ENCODE measurements around the gene COG7.
"Not testable (repeated sequence)": the region's sequence is repeated elsewhere in the genome, so short reads cannot be mapped to it uniquely, and the experiment has no call there.

Gene COG7

DNA sequence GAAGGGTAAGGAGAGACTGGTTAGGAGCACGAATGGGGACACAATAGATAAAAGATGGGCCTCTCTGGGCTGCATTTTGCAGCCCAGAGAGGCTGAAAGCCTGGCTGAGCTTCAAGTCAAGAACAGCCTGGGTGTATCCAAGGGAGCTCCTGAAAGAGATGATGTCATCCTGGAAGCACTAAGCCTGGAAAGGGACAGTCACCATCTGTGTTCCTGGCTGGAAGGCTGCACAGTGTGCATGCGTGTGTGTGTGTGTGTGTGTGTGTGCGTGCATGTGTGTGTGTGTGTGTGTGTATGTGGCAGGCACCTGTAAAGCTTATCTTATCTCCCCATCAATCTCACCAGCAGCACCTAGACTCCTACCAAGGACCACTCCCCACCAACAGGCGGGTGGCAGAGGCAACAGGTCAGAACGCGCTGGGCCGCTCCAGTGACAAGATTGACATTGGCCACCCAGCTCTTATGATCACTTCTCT, 44.1 kb downstream of the COG7 start:
- no peak for DNase-seq (ENCODE audit: low read depth)

DNA sequence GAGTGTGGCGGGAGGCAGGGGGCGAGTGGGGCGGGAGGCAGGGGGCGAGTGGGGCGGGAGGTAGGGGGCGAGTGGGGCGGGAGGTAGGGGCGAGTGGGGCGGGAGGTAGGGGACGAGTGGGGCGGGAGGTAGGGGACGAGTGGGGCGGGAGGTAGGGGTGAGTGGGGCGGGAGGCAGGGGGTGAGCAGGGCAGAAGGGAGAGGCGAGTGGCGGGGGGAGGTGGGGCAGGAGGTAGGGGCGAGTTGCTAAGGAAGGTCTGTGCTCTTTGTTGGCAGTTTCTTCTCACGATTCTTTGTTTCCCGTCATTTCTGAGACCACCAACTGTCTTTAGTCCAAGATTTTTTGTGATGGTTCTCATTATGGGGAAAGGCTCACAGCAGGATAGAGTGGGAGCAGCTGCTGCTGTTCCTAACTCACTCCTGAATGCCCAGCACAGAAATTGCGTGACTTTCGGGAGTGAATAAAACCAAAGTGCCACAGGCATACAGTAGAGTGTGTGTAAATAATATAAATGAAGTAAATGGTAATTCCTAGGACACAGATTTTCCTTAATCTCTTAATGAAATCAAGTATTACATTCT, 44.7 kb downstream of the COG7 start:
- no peak for DNase-seq (ENCODE audit: low read depth)

DNA sequence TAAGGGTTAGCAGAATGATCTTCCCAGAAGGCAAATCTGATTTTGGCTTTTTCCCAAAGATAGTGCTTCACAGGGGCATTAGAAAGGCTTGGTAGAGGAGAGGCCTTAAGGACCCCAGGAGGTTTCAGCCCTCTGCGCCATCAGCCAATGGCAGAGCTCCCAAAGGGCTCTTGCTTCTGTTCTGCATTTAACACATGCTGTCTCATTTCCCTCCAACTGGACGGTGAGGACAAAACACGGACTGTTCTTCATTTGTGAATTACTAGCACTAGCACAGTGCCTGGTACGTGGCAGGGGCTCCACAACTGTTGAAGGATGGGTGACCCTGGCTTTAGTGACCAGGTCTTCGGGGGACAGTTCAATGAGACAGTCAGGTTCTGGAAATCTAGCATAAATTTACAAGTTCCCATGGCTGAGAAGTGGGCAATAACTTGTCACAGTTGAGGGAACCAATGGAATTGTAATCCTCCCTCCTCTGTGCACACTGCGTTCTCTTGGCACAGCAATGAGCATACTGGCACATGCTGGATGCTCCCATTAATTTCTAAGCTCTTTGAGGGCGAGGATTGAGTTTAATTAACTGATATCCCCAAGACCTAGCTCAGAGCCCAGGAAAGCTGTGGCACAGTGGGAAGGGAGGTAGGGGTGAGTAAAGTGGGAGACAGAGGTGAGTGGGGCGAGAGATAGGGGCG, 45.4 kb downstream of the COG7 start:
- DNase-seq (ENCODE audit: low read depth), result no peak

DNA sequence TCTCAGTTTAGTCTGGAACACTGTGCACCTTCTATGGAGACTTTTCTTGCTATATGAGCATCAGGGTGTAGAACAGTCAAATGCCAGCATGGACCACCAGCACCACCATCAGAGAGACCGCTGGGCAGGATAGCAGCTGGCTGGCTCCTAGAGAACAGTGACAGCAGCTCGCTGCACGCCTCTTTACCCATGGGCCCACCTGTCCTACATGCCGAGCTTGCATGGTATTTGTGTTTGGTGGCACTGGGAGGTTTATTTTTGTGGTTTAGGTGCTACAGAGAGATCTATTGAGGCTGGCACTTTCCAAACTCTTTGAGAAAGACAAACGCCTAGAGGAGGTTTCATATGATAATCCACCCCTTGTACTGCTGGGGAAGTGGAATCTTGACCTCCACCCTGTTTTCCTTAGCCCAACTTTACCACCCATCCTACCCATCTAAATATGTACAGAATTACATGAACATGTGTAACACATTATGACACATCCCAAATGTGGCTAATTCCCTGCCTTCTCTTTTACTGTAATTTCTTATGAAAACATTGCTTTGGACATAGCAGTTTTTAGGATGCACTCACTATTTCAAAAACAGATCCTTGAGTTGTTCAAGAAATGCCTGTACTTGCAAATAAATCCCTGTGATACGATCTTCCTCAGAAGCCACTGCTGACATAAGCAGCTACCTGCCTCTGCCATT, 46.3 kb downstream of the COG7 start:
- no peak for DNase-seq (ENCODE audit: low read depth)

DNA sequence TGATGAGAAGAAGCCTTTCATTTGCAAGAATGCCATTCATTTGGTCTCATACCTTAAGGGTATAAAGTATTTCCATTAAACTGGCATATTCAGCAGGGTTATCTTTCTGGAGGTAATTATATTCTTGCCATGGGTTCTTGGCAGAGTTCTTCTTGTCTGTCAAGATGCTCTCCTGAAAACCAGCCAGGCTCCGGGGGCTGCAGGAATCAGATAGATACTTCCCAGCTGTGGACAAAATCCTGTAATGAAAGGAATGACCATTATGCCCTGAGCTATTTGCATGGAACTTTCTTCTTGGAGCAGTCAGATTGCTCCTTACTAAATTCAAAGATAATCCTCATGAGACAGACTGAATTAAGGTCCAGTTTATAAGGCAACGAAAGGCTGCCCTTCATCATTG, 47.0 kb downstream of the COG7 start:
- DNase-seq (ENCODE audit: low read depth), result no peak

DNA sequence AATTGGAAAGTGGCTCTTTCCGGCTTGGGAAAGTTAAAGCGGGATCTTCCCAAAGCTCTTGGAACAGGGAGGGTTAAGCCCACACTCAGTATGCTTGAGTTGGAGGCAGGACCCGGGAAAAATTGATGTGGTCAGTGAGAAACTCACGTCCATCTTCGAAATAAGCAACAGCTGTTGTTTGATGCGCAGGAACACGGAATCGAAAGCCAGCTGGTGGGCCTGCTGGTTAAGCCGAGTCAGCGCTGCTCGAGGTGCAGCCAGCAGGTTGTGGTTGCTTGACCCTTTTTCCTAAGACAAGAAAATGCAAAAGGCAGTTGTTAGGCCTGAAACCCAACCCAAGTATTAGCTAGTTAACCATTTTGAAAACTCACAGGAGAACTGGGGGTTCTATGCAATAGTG, 49.4 kb downstream of the COG7 start:
- no peak for DNase-seq (ENCODE audit: low read depth)

DNA sequence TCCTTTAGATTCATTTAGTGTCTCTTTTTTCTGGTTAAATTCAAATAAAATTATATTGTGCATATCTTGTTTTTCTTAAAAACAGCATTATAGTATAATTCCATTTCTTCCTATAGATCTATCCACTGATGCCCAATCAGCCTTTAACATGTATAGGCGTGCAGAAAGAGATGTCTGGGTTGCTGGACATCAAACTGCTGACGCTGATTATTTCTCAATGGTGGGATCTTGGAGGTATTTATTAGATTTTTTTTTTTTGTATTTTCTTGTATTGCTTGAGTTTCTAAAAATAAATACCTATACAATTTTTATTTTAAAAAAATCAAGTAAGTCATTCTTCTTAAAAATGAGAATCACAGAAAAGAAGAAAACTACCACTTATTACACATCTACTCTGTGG, 50.9 kb downstream of the COG7 start:
- no peak for DNase-seq (ENCODE audit: low read depth)

DNA sequence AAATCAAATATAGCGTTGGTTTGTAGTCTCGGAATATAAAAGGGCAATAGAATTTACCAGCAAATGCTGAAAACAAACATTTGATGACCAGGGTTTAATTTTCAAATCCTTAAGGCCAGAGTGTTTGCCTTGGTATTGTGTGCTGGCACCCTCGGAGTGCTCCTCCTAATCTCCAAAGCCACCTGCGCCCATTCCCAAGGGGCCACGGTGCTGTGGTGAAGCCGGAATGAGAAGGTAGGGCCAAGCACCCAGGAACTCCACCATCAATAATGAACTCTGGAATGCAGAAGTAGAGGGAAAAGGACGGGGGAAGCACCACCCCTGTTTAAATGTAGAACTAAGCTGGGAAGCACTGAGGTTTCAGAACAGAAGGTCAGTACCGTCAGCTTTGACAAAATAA, 51.9 kb downstream of the COG7 start:
- DNase-seq (ENCODE audit: low read depth), result no peak

DNA sequence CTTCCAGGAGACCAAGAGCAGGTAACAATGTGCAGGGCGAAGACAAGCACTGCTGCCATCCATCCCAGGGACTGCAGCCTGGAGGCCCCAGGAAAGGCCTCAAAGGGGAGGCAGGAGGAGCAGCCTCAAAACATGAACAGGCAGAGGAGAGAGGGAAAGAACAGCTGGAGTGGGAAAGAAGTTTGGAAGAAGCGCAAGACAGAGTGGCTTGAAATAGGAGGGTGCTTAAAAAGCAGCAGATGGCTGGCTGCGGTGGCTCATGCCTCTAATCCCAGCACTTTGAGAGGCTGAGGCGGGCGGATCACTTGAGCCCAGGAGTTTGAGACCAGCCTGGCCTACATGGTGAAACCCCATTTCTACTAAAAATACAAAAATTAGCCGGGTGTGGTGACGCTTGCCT, 52.5 kb downstream of the COG7 start:
- DNase-seq (ENCODE audit: low read depth), result not testable (repeated sequence)

DNA sequence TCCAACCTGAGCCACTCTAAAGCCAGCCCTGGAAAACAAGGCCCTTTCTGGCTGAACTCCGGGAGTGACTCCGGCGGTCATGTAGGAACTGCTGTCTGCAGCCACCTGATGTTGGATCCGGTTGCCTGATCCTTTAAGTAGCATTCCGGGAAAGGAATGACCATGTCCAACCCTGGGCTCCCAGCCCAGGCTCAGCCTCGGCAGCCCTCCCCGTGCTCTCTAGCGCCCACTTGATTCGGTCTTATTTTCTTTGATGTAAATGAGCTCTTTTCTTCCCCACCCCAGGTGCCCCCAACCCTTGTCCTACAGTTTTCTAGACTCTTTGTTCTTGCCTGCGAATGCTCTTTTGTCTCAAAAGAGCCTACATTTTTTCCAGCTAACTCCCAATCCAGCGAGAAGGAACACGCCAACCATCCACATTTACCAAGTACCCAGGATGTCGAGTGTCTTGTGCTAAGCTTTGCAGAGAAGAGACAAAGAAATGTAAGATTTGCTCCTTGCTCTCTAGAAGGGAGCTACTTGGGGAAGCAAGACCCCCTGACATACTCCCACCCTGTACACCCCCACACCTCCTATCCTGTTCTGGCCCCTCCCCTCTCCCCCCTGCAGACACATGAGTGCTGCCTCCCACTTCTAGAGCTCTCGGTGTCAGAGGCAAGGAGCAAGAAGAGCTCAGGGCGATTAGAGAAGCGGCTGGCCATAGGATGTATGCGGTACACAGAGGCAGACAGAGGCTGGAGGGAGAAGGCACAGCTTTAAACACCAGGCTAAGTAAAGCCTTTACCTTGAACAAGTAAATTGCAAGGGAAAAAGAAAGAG, 53.8 kb downstream of the COG7 start:
- DNase-seq (ENCODE audit: low read depth), result no peak

DNA sequence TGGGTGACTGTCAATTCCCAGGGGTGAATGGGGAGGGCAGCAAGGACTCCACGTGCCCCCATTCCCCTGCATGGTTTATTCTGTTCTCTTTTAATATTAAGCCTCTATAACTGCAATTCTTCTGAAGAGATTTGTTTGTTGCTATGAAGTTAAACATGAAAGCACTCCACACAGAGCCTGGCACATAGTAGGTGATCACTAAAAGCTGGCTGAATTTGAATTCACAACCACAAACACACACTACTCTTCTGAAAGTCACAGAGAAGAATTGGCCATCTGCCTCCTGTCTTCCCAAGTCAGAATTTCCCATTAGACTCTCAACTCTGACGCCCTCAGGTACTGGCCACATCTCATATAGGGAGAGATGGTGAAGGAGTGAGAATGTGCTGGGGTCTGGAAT, 55.5 kb downstream of the COG7 start:
- no peak for DNase-seq (ENCODE audit: low read depth)

DNA sequence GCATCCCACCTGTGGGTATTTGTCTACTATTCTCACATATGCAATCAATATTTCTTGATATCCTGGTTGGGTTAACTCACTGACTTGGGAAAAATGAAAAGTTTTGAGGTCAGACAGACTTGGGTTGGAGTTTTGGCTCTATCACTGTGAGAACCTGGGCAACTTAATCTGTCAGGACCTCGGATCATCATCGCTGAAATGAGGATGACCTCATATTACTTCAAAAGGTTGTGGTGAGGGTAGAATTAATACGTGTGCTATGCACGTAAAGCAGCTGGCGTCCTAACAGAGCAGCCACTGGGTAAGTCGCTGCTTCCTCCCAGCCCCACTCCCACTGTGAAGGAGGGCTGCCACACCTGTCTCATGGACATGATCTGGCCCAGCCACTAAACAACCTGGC, 57.3 kb downstream of the COG7 start:
- no peak for DNase-seq (ENCODE audit: low read depth)

DNA sequence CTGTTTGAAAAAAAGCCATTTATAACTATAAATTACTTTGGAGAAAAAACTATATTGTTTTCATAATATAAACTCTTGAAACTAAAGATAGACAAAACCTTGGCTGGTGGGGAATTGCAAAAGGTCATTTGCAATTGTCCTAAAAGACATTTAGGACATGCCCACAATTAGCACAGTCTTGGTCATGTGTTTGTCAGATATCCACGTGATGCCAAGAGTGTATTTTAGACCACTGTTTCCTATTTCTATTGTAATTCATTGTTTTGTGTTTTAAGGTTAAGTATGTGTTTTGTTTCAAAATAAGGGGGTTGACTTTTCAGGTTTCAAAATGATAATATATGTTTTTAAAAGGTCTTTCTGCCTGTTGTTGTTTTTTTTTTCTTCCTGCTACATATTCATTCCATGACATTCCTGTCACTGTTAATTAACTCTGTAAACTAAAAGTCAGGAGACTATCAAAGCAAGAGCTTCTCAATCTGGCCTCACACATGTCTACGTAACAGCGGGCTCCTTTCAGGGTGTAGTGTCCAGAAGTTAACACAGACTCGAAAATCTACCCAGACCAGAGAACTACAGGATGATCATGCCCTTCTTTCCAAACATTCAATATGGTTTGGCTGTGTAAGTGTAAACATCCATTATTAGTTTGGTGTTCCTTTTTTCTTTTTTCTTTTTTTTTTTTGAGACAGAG, 58.7 kb downstream of the COG7 start:
- DNase-seq (ENCODE audit: low read depth), result no peak

DNA sequence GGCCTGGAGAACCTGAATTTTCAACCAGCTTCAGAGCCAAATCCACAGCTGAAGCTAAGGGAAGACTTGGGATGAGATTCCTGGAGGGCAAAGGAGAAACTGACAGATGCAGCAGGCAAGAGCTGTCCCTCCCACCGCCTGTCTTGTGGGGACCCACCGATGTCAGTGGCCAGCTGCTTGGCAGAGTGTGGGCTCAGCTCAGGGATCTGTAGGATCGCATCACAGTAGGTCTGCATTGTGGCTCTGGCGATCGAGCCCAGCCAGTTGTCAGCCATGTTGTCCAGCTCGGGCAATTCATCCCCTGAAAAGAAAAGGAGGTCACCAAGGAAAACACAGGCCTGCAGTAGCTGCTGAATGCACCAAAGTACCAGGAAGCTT, 60.8 kb downstream of the COG7 start:
- no peak for DNase-seq (ENCODE audit: low read depth)

DNA sequence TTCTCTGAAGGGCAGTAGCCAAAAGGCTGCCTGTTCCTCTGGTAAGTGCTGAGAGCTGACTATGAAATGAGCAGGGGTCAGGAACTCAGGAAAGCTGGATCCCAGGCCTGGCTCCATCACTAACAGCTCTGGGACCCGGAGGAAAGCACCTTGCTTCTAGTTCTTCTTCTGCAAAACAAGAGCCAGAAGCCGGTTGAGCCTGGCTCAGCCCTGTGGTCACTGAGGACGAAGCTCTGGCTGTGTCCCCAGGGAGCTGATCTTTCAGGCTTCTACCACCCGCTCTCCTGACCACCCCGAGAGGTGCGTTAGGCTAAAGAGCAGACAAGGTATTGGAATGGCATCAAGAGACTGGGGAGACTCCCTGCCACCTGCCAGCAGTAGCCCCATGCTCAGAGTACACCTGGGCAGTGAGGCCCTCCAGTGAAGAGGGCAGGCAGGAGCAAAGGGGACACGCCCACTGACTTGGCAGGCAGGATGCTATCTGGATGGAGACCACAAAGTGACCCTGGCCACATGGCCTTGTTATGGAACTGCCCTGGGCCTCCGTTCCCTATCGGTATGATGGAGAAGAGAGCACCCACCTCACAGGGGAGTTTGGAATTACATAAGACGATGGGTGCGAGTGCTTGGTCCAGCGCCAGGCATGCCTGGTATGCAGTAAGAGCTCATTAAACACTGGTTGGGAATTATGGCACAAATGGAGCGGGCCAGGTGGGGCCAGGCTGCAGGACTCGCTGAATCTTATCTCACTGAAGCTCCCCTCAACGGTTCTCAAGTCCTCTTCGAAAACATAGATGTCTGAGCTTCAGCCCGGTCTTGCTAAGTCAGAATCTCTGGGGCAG, 61.4 kb downstream of the COG7 start:
- no peak for DNase-seq (ENCODE audit: low read depth)

DNA sequence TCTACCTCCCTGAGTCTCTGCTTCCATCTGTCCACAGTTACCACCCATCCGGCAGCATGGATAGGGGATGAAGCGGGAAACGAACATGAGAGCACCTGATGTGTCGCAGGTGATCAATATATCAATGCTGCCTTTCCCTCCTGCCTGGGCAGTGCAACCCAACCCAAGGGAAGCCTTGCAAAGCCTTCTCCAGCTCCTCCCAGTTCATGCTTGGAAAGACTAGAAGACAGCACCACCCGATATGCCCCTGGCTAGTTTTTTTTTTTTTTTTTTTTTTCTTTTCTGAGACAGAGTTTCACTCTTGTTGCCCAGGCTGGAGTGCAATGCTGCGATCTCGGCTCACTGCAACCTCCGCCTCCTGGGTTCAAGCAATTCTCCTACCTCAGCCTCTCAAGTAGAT, 63.1 kb downstream of the COG7 start:
- DNase-seq (ENCODE audit: low read depth), result not testable (repeated sequence)

DNA sequence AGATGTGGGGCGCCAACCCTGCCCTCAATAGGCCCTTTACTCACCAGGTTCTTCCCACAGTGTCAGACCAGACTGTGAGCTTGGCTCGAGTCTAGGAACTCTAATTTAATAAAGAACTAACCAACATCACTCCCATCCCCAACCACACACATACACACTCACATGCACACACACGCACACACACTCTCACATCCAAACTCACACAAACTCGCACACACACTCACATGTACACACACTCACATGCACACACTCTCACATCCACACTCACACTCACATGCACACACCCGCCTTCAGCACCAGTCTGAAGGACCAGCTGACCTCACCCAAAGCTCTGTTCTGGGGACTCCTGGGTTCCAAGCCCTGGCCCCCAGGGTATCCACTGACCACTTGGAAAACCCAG, 63.8 kb downstream of the COG7 start:
- DNase-seq (ENCODE audit: low read depth), result no peak

DNA sequence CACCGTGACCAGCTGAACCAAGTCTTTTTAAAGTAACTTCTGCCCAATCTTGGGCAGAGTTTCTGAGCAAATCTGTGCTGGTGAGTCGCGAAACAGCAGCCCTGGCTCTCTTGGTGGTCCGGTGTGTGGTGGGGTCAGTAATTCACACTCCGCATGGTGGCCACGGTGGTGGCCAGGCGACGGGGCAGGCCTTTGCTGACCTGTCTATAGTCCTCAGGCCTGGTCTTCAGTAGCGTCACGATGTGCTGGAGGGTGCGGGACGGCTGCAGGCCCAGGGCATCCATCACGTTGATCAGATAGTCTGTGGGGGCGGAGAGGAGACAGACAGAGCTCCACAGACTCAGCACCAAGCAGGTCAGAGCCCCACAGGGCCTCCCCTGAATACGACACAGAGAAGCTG, 64.2 kb downstream of the COG7 start:
- DNase-seq (ENCODE audit: low read depth), result no peak

DNA sequence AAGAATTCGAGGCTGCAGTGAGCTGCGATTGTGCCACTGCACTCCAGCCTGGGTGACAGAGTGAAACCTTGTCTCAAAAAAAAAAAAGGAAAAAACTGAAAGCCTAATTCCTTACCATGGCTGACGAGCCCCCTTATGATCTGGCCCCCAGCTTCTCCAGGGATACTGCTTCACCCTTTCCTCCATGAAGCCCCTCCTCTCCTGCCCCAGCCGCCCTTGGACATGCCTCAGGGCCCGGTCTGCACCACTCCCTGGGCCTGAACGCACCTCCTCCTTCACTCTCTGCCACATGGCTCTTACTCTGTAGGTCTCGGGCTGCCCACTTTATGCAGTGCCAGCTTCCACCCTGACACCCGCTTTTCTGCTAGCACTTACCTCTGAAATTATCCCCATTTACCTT, 65.3 kb downstream of the COG7 start:
- no peak for DNase-seq (ENCODE audit: low read depth)

DNA sequence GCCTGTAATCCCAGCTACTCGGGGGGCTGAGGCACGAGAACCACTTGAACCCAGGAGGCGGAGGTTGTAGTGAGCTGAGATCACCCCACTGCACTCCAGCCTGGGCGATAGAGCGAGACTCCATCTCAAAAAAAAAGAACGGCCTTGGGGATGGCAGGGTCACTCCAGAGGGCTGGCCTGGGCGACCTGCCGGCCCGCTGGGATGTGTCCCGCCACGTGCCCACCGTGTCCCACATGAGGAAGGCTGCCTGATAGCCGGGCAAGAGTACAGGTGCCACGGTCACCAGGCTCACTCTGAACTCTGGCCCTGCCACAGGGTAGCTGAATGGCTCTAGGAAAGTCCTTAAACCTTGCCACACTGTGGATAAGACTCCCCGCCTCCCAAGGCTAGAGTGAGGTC, 67.5 kb downstream of the COG7 start:
- no peak for DNase-seq (ENCODE audit: low read depth)

DNA sequence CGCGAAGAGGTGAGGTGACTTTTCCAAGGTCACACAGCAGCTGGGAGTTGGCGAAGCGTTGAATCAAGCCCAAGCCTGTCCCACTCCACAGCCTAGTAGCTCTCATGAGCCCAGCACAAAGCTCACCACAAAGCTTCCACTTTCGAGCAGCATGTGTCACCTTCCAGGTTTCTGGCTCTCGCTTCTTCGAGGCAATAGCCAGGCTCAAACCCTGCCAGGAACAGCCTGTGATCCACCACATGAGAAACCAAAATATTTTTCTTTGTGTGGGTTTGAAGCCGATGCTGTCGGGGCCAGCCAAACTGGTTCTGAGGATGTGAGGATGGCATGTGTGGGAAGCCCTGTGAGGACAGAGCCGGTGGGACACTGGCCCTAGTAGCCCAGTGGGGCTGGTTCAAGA, 68.1 kb downstream of the COG7 start:
- no peak for DNase-seq (ENCODE audit: low read depth)
